Ascending aorta (tissue), 2 donors: ENCODE data around the gene MRFAP1L1. TPM values are rescaled to one million over a fixed set of nuclear protein-coding genes. Genes with fewer than 3 reads are reported as not detected.
A peak's percentile ranks its signal among the peaks of the same experiment; 100 is the strongest.

Experiments
- DNase-seq, 2 donors: peaks; one replicate each; pipeline ENCODE4 v3.0.0-alpha.2; 2019; ENCODE audit warnings: low spot score in 2 of 2
- H3K27ac ChIP-seq, 2 donors: fragments of 200-600 bp; sonication (generic); one replicate each; pipeline ENCODE4 v1.5.1; 2016 to 2017; ENCODE audit warnings: mild to moderate bottlenecking in 1 of 2
- H3K27me3 ChIP-seq: fragments of 200-600 bp; sonication (generic); one replicate; pipeline ENCODE4 v1.5.1; 2017
- H3K36me3 ChIP-seq, 2 donors: fragments of 200-600 bp; sonication (generic); one replicate each; pipeline ENCODE4 v1.5.1; 2016
- H3K4me1 ChIP-seq, 2 donors: fragments of 200-600 bp; sonication (generic); one replicate each; pipeline ENCODE4 v1.5.1; 2016 to 2017; ENCODE audit warnings: mild to moderate bottlenecking in 1 of 2
- H3K4me3 ChIP-seq, 2 donors: fragments of 200-600 bp; sonication (generic); one replicate each; pipeline ENCODE4 v1.5.1; 2016 to 2017; ENCODE audit warnings: mild to moderate bottlenecking in 1 of 2
- H3K9me3 ChIP-seq, 2 donors: fragments of 200-600 bp; sonication (generic); one replicate each; pipeline ENCODE4 v1.5.1; 2016
- CTCF ChIP-seq, 3 experiments: fragments of 200-600 bp in 2 of 3; fragments of 450-650 bp in 1 of 3; sonication (generic) in 2 of 3; IDR thresholded peaks; one replicate each; pipeline ENCODE4 v1.5.1; 2016 to 2019; ENCODE audit warnings: antibody characterized with exemption in 3 of 3, mild to moderate bottlenecking in 1 of 3, moderate library complexity in 1 of 3
- intact Hi-C: fragments of 100-400 bp; cut with DNase I; formaldehyde crosslinking; loops from one replicate; pipeline ENCODE4 v1.15.1; 2023
- total RNA-seq: library from RNA; depleted of rRNA; stranded (reverse); fragments of >200 nt; gene quantifications from one replicate; pipeline ENCODE4 v1.1.0, GENCODE V29; 2016

Gene MRFAP1L1
- total RNA-seq, 1 donor from 2014 or later: 34.1 TPM

GRCh38 chr4:6721121-6721520 is 11.5 kb upstream of the MRFAP1L1 start:
- intact Hi-C loops: loop anchor here (2.0 kb wide), 1 partner anchor 50 kb away; no protein-coding TSS in a partner anchor
- no peak for DNase-seq
- Histone ChIP-seq H3K36me3 (no peaks in the 10 kb centered on the region), H3K27ac (no peak overlapping the region), H3K9me3 (no peaks in the 10 kb centered on the region), H3K27me3 (no peaks in the 10 kb centered on the region), H3K4me1 (peaks cover 0 to 14% of the 10 kb centered on the region in 2 donors), H3K4me3 (no peak overlapping the region)
- no peak for TF ChIP-seq CTCF (IDR thresholded peaks at IDR 0.05)

GRCh38 chr4:6720202-6720699 is 10.6 kb upstream of the MRFAP1L1 start:
- intact Hi-C loops: loop anchor here (1.0 to 2.0 kb wide), 2 partner anchors 51 to 154 kb away; no protein-coding TSS in a partner anchor
- TF ChIP-seq CTCF (IDR thresholded peaks at IDR 0.05): peak; percentile 93 to 95 (median 95)
- no peaks in the 10 kb centered on the region for H3K9me3 ChIP-seq
- H3K4me1 ChIP-seq: peaks cover 4 to 14% of the 10 kb centered on the region in 2 donors
- H3K27ac ChIP-seq: no peak overlapping the region
- peak in 1 of 2 donors; percentile 89 for DNase-seq
- peak overlapping the region in 1 of 2 donors; percentile 14 for H3K4me3 ChIP-seq
- H3K36me3 ChIP-seq: no peaks in the 10 kb centered on the region
- H3K27me3 ChIP-seq: no peaks in the 10 kb centered on the region

GRCh38 chr4:6719611-6720179 is 10.0 kb upstream of the MRFAP1L1 start:
- no peaks in the 10 kb centered on the region for H3K9me3 ChIP-seq
- no peak for DNase-seq
- intact Hi-C loops: loop anchor here (1.0 to 5.0 kb wide), 4 partner anchors 51 to 348 kb away; partner anchors contain the start of genes GRPEL1 and TADA2B
- peaks cover 4 to 14% of the 10 kb centered on the region in 2 donors for H3K4me1 ChIP-seq
- no peaks in the 10 kb centered on the region for H3K36me3 ChIP-seq
- H3K4me3 ChIP-seq: no peak overlapping the region
- H3K27ac ChIP-seq: no peak overlapping the region
- TF ChIP-seq CTCF (IDR thresholded peaks at IDR 0.05): no peak
- no peaks in the 10 kb centered on the region for H3K27me3 ChIP-seq

GRCh38 chr4:6718932-6719610 is 9.4 kb upstream of the MRFAP1L1 start:
- Histone ChIP-seq H3K9me3 (no peaks in the 10 kb centered on the region), H3K36me3 (no peaks in the 10 kb centered on the region), H3K4me3 (no peak overlapping the region), H3K4me1 (peaks cover 4 to 14% of the 10 kb centered on the region in 2 donors), H3K27me3 (no peaks in the 10 kb centered on the region), H3K27ac (no peak overlapping the region)
- no peak for DNase-seq
- intact Hi-C loops: loop anchor here (5.0 kb wide), 2 partner anchors 323 to 348 kb away; partner anchors contain the start of genes GRPEL1 and TADA2B
- no peak for TF ChIP-seq CTCF (IDR thresholded peaks at IDR 0.05)

- intact Hi-C loops: loop anchor here (1.0 to 5.0 kb wide), 5 partner anchors 66 to 350 kb away; partner anchors contain the start of genes GRPEL1, MRFAP1 and TADA2B
- H3K27me3 ChIP-seq: no peaks in the 10 kb centered on the region
- DNase-seq: no peak
- no peaks in the 10 kb centered on the region for H3K36me3 ChIP-seq
- peaks cover 4 to 14% of the 10 kb centered on the region in 2 donors for H3K4me1 ChIP-seq
- peak overlapping the region; percentile 88 to 95 for H3K27ac ChIP-seq
- H3K4me3 ChIP-seq: peak overlapping the region; percentile 87 to 98
- no peak for TF ChIP-seq CTCF (IDR thresholded peaks at IDR 0.05)
- H3K9me3 ChIP-seq: no peaks in the 10 kb centered on the region
These were observed 7.4 kb upstream of the MRFAP1L1 start for GRCh38 chr4:6716958-6717655.
